K562 (cell line): Measurements from ENCODE around the gene ASMTL. TPM values are rescaled to one million over a fixed set of nuclear protein-coding genes. Genes with fewer than 3 reads are reported as not detected.

Source experiments
- CBFB ChIP-seq: sonication (generic); formaldehyde crosslinking; IDR thresholded peaks from 2 replicates; pipeline ENCODE4 v1.4.0; 2020; ENCODE audit warnings: mild to moderate bottlenecking, missing genetic modification reagents
- DIDO1 ChIP-seq: fragments of 450-650 bp; IDR thresholded peaks from 2 replicates; pipeline ENCODE4 v1.6.1; 2016; ENCODE audit warnings: low read depth, missing biosample characterization, missing genetic modification characterization
- ERF ChIP-seq: fragments of 450-650 bp; formaldehyde crosslinking; IDR thresholded peaks from 2 replicates; pipeline ENCODE4 v1.4.0; 2020; ENCODE audit warnings: mild to moderate bottlenecking, mixed read lengths
- EWSR1 ChIP-seq: fragments of 450-650 bp; IDR thresholded peaks from 2 replicates; pipeline ENCODE4 v1.6.1; 2018; ENCODE audit warnings: borderline replicate concordance, mild to moderate bottlenecking, low read depth, moderate library complexity; ENCODE audit not compliant: partially characterized antibody
- FOXJ2 ChIP-seq: fragments of 200-800 bp; sonication (Bioruptor generic); IDR thresholded peaks from 2 replicates; pipeline ENCODE4 v1.6.1; 2016; ENCODE audit warnings: missing genetic modification characterization, missing compliant biosample characterization
- GATAD2A ChIP-seq: fragments of 450-650 bp; IDR thresholded peaks from 2 replicates; pipeline ENCODE4 v1.6.1; 2017
- HDAC1 ChIP-seq, 2 experiments: fragments of 450-650 bp; IDR thresholded peaks; 2 replicates each; pipeline ENCODE4 v1.6.1; 2016 to 2017; ENCODE audit warnings: inconsistent platforms in 1 of 2, mild to moderate bottlenecking in 1 of 2, moderate library complexity in 1 of 2
- HDAC2 ChIP-seq: fragments of 450-650 bp; IDR thresholded peaks from 2 replicates; pipeline ENCODE4 v1.6.1; 2016; ENCODE audit warnings: mild to moderate bottlenecking
- HNRNPLL ChIP-seq: fragments of 200-400 bp; formaldehyde crosslinking; IDR thresholded peaks from 2 replicates; pipeline ENCODE4 v1.6.1; 2017; ENCODE audit warnings: low read length, low read depth, mild to moderate bottlenecking; ENCODE audit not compliant: poor library complexity, severe bottlenecking
- KLF10 ChIP-seq: fragments of 250-450 bp; sonication (Bioruptor Pico); IDR thresholded peaks from 2 replicates; pipeline ENCODE4 v1.6.1; 2021; ENCODE audit warnings: matching md5 sums
- LCOR ChIP-seq: sonication (generic); formaldehyde crosslinking; IDR thresholded peaks from 2 replicates; pipeline ENCODE4 v1.8.0; 2022; ENCODE audit warnings: mild to moderate bottlenecking, missing genetic modification reagents
- MCM7 ChIP-seq, 2 experiments: fragments of 450-650 bp; IDR thresholded peaks; 2 replicates each; pipeline ENCODE4 v1.6.1; 2016 to 2018
- MTA3 ChIP-seq: fragments of 450-650 bp; formaldehyde crosslinking; IDR thresholded peaks from 2 replicates; pipeline ENCODE4 v1.6.1; 2017; ENCODE audit warnings: mild to moderate bottlenecking, borderline replicate concordance
- MYC ChIP-seq, 2 experiments: fragments of 250-450 bp in 1 of 2; sonication (Bioruptor Pico) in 1 of 2; IDR thresholded peaks; 2 replicates each; pipeline versions ENCODE4 v1.5.1 to v1.6.1; 2012 to 2021; ENCODE audit warnings: low read depth in 2 of 2, borderline replicate concordance in 1 of 2, improper control_type of control experiment in 1 of 2, low read length in 1 of 2, mild to moderate bottlenecking in 1 of 2, moderate library complexity in 1 of 2
- NCOA2 ChIP-seq, 2 experiments: fragments of 450-650 bp; IDR thresholded peaks; 2 replicates each; pipeline ENCODE4 v1.6.1; 2018; ENCODE audit warnings: mild to moderate bottlenecking in 2 of 2, moderate library complexity in 1 of 2; ENCODE audit not compliant: partially characterized antibody in 2 of 2
- NFIX ChIP-seq: fragments of 250-450 bp; sonication (Bioruptor Pico); IDR thresholded peaks from 2 replicates; pipeline ENCODE4 v1.4.0; 2020; ENCODE audit warnings: low read depth, mild to moderate bottlenecking, moderate library complexity
- NR2C2 ChIP-seq, 2 experiments: fragments of 200-800 bp in 1 of 2; sonication (Bioruptor generic) in 1 of 2; sonication (generic) in 1 of 2; formaldehyde crosslinking in 1 of 2; IDR thresholded peaks; 2 replicates each; pipeline versions ENCODE4 v1.6.1 to v1.8.0; 2016 to 2022; ENCODE audit warnings: mild to moderate bottlenecking in 1 of 2, missing compliant biosample characterization in 1 of 2, missing genetic modification characterization in 1 of 2, missing genetic modification reagents in 1 of 2
- SIN3B ChIP-seq: fragments of 450-650 bp; IDR thresholded peaks from 2 replicates; pipeline ENCODE4 v1.6.1; 2017; ENCODE audit warnings: low read depth, mild to moderate bottlenecking, moderate library complexity
- TAF7 ChIP-seq: fragments of 450-650 bp; IDR thresholded peaks from 2 replicates; pipeline ENCODE4 v1.6.1; 2016; ENCODE audit warnings: missing genetic modification characterization, missing compliant biosample characterization
- YY1 ChIP-seq, 3 experiments: IDR thresholded peaks; 2 replicates each; pipeline ENCODE4 v1.6.1; 2011; ENCODE audit warnings: low read length in 2 of 3, mild to moderate bottlenecking in 2 of 3, moderate library complexity in 2 of 3, borderline replicate concordance in 1 of 3, control low read depth in 1 of 3, low read depth in 1 of 3; ENCODE audit not compliant: insufficient read depth in 3 of 3, insufficient replicate concordance in 2 of 3, control insufficient read depth in 1 of 3, insufficient read length in 1 of 3; ENCODE audit errors: extremely low read depth in 1 of 3
- ZBTB7A ChIP-seq: IDR thresholded peaks from 2 replicates; pipeline ENCODE4 v1.6.1; 2011; ENCODE audit warnings: low read depth, mild to moderate bottlenecking, low read length, moderate library complexity, borderline replicate concordance; ENCODE audit not compliant: control insufficient read depth
- ZNF124 ChIP-seq: sonication (generic); formaldehyde crosslinking; IDR thresholded peaks from 2 replicates; pipeline ENCODE4 v1.8.1; 2022; ENCODE audit warnings: missing genetic modification reagents
- ZNF174 ChIP-seq: fragments of 250-450 bp; sonication (Bioruptor Pico); IDR thresholded peaks from 2 replicates; pipeline ENCODE4 v1.4.0; 2020; ENCODE audit warnings: mild to moderate bottlenecking
- polyA plus RNA-seq, 8 experiments: library from polyadenylated mRNA; depleted of rRNA in 4 of 8; stranded (reverse) in 5 of 8; unstranded in 3 of 8; fragments of >200 nt; fragmentation: Nextera tagmentation in 2 of 8; fragmentation: Illumina TruSeq in 1 of 8; extraction: Ambion mirVana in 2 of 8; extraction: Trizol in 1 of 8; gene quantifications; 2 replicates each; pipeline versions ENCODE4 v1.2.1 to v1.2.3, GENCODE V29; 2011 to 2014; ENCODE audit warnings: inconsistent platforms in 1 of 8, missing spikeins in 1 of 8
- total RNA-seq, 7 experiments: library from RNA; depleted of rRNA in 6 of 7; stranded (reverse); fragments of >200 nt in 6 of 7; fragmentation: Illumina TruSeq in 2 of 7; extraction: Trizol in 2 of 7; gene quantifications; 2 replicates each; pipeline versions ENCODE4 v1.2.1 to v1.2.3, GENCODE V29; 2011 to 2021; ENCODE audit warnings: low replicate concordance in 1 of 7
- TF ChIP-seq, protein P1 (sequence below), 3 experiments: fragments of 200-800 bp in 1 of 3; sonication (Bioruptor generic) in 1 of 3; sonication (generic) in 1 of 3; formaldehyde crosslinking in 1 of 3; IDR thresholded peaks; 2 replicates each; pipeline versions ENCODE4 v1.6.1 to v1.8.0; 2016 to 2022; ENCODE audit warnings: mild to moderate bottlenecking in 2 of 3, missing compliant biosample characterization in 2 of 3, missing genetic modification characterization in 2 of 3, missing genetic modification reagents in 1 of 3
- TF ChIP-seq, protein P2 (sequence below): fragments of 200-800 bp; sonication (Bioruptor generic); IDR thresholded peaks from 2 replicates; pipeline ENCODE4 v1.6.1; 2017; ENCODE audit warnings: missing genetic modification characterization, missing compliant biosample characterization

Gene ASMTL
- total and polyA plus RNA-seq, 9 of the 15 experiments (the other 6 are each of a cell fraction or from before 2014, with no cell fraction given) = 0.56 to 20.6 (median 7.6) TPM

DNA sequence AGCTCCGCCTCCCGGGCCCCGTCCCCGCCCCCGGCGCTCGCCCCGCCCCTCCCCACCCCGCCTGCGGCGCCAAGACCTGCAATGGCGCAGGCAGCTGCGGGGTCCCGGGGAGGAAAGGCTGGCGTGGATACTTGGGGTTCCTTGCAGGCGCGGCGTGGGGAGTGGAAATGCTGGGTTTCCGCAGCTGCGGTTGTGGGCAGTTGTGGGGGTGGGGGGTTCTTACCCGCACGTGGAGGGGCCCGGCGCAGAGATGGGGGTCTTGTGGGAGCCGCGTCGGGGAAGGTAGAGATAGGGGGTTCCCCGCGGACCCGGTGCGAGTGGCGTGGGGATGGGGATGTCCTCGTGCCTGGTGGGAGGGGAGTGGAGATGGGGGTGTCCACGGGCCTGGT lies 680 bp upstream of the ASMTL start (continued):
- TF ChIP-seq ZBTB7A (peak; percentile 75; the same call in 1 of the 2 replicates), MCM7 (IDR thresholded peaks at IDR 0.05) (no peak), TAF7 (0 out of 2 replicates have a peak, but pooled peaks have one; percentile 13), GATAD2A (peak; percentile 79; the same call in 1 of the 2 replicates), ZNF124 (CRISPR knock-in tag) (no peak), LCOR (CRISPR knock-in tag) (no peak), HNRNPLL (no peak), CBFB (CRISPR knock-in tag) (no peak), HDAC1 (IDR thresholded peaks at IDR 0.05) (peak in 1 of 2 experiments; percentile 82; a peak in 2 of 4 replicates), EWSR1 (no peak), ERF (CRISPR knock-in tag) (no peak), NCOA2 (IDR thresholded peaks at IDR 0.05; ENCODE audit: partially characterized antibody in 2 of 2) (no peak), SIN3B (no peak), ZNF174 (CRISPR knock-in tag) (no peak), FOXJ2 (tag) (no peak), KLF10 (no peak), NFIX (no peak), MYC (IDR thresholded peaks at IDR 0.05; ENCODE audit: low read depth, low read length) (no peak), MYC (CRISPR knock-in tag; IDR thresholded peaks at IDR 0.05; ENCODE audit: borderline replicate concordance, low read depth) (no peak), YY1 (IDR thresholded peaks at IDR 0.05; ENCODE audit: borderline replicate concordance in 1 of 3, control insufficient read depth in 1 of 3, extremely low read depth in 1 of 3, insufficient read depth in 3 of 3, insufficient read length in 1 of 3, insufficient replicate concordance in 2 of 3, low read depth in 1 of 3, low read length in 2 of 3) (peak in 2 of 3 experiments; percentile 7 to 47), DIDO1 (tag) (no peak), MTA3 (no peak), HDAC2 (peak; percentile 74; the same call in 1 of the 2 replicates), NR2C2 (CRISPR knock-in tag; IDR thresholded peaks at IDR 0.05) (no peak), NR2C2 (tag; IDR thresholded peaks at IDR 0.05) (no peak)
- TF ChIP-seq, protein P1, sequence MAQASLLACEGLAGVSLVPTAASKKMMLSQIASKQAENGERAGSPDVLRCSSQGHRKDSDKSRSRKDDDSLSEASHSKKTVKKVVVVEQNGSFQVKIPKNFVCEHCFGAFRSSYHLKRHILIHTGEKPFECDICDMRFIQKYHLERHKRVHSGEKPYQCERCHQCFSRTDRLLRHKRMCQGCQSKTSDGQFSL (CRISPR knock-in tag; IDR thresholded peaks at IDR 0.05) = 0 out of 2 replicates have a peak, but pooled peaks have one; percentile 4
- TF ChIP-seq, protein P1 (tag; IDR thresholded peaks at IDR 0.05) = no peak; a peak in 1 of 4 replicates
- TF ChIP-seq, protein P2, sequence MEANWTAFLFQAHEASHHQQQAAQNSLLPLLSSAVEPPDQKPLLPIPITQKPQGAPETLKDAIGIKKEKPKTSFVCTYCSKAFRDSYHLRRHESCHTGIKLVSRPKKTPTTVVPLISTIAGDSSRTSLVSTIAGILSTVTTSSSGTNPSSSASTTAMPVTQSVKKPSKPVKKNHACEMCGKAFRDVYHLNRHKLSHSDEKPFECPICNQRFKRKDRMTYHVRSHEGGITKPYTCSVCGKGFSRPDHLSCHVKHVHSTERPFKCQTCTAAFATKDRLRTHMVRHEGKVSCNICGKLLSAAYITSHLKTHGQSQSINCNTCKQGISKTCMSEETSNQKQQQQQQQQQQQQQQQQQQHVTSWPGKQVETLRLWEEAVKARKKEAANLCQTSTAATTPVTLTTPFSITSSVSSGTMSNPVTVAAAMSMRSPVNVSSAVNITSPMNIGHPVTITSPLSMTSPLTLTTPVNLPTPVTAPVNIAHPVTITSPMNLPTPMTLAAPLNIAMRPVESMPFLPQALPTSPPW (CRISPR knock-in tag) = peak; percentile 59; the same call in 1 of the 2 replicates
